ENCODE measurements around the gene PRSS16. TPM values are rescaled to one million over a fixed set of nuclear protein-coding genes. Genes with fewer than 3 reads are reported as not detected.
A peak's percentile ranks its signal among the peaks of the same experiment; 100 is the strongest.

PRSS16 gene
- total and polyA plus RNA-seq, 9 of the 15 experiments (the other 6 are each of a cell fraction or from before 2014, with no cell fraction given), result 4.5 to 21.3 (median 12.1) TPM

DNA sequence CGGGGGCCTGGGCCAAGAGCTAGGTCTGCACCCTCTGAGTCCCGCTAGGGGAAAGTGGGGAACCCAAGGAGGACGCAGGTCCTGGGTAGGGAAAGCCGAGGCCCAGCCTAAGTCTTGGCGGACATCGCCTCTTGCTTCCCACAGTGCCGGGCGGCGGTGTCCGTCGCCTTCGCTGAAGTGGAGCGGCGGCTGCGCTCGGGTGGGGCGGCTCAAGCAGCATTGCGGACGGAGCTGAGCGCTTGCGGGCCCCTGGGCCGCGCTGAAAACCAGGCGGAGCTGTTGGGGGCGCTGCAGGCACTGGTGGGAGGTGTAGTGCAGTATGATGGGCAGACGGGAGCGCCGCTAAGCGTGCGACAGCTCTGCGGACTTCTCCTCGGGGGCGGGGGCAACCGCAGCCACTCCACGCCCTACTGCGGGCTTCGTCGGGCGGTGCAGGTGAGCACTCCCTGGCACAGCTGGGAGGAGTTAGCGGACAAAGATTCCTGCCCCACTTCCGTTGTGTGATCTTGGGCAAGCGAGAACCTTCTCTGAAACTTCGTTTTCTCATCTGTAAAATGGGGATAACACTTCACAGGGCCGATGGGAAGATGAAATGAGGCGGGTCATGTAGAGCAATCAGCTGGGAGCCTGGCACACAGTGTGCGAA, 4.2 kb downstream of the PRSS16 start (continued):
- TF ChIP-seq, protein P1, sequence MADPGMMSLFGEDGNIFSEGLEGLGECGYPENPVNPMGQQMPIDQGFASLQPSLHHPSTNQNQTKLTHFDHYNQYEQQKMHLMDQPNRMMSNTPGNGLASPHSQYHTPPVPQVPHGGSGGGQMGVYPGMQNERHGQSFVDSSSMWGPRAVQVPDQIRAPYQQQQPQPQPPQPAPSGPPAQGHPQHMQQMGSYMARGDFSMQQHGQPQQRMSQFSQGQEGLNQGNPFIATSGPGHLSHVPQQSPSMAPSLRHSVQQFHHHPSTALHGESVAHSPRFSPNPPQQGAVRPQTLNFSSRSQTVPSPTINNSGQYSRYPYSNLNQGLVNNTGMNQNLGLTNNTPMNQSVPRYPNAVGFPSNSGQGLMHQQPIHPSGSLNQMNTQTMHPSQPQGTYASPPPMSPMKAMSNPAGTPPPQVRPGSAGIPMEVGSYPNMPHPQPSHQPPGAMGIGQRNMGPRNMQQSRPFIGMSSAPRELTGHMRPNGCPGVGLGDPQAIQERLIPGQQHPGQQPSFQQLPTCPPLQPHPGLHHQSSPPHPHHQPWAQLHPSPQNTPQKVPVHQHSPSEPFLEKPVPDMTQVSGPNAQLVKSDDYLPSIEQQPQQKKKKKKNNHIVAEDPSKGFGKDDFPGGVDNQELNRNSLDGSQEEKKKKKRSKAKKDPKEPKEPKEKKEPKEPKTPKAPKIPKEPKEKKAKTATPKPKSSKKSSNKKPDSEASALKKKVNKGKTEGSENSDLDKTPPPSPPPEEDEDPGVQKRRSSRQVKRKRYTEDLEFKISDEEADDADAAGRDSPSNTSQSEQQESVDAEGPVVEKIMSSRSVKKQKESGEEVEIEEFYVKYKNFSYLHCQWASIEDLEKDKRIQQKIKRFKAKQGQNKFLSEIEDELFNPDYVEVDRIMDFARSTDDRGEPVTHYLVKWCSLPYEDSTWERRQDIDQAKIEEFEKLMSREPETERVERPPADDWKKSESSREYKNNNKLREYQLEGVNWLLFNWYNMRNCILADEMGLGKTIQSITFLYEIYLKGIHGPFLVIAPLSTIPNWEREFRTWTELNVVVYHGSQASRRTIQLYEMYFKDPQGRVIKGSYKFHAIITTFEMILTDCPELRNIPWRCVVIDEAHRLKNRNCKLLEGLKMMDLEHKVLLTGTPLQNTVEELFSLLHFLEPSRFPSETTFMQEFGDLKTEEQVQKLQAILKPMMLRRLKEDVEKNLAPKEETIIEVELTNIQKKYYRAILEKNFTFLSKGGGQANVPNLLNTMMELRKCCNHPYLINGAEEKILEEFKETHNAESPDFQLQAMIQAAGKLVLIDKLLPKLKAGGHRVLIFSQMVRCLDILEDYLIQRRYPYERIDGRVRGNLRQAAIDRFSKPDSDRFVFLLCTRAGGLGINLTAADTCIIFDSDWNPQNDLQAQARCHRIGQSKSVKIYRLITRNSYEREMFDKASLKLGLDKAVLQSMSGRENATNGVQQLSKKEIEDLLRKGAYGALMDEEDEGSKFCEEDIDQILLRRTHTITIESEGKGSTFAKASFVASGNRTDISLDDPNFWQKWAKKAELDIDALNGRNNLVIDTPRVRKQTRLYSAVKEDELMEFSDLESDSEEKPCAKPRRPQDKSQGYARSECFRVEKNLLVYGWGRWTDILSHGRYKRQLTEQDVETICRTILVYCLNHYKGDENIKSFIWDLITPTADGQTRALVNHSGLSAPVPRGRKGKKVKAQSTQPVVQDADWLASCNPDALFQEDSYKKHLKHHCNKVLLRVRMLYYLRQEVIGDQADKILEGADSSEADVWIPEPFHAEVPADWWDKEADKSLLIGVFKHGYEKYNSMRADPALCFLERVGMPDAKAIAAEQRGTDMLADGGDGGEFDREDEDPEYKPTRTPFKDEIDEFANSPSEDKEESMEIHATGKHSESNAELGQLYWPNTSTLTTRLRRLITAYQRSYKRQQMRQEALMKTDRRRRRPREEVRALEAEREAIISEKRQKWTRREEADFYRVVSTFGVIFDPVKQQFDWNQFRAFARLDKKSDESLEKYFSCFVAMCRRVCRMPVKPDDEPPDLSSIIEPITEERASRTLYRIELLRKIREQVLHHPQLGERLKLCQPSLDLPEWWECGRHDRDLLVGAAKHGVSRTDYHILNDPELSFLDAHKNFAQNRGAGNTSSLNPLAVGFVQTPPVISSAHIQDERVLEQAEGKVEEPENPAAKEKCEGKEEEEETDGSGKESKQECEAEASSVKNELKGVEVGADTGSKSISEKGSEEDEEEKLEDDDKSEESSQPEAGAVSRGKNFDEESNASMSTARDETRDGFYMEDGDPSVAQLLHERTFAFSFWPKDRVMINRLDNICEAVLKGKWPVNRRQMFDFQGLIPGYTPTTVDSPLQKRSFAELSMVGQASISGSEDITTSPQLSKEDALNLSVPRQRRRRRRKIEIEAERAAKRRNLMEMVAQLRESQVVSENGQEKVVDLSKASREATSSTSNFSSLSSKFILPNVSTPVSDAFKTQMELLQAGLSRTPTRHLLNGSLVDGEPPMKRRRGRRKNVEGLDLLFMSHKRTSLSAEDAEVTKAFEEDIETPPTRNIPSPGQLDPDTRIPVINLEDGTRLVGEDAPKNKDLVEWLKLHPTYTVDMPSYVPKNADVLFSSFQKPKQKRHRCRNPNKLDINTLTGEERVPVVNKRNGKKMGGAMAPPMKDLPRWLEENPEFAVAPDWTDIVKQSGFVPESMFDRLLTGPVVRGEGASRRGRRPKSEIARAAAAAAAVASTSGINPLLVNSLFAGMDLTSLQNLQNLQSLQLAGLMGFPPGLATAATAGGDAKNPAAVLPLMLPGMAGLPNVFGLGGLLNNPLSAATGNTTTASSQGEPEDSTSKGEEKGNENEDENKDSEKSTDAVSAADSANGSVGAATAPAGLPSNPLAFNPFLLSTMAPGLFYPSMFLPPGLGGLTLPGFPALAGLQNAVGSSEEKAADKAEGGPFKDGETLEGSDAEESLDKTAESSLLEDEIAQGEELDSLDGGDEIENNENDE (IDR thresholded peaks at IDR 0.05; ENCODE audit: low read depth, low read length), result no peak
- no peak for TF ChIP-seq SNIP1 (IDR thresholded peaks at IDR 0.05; ENCODE audit: low read depth)
- TF ChIP-seq SMAD1 (IDR thresholded peaks at IDR 0.05; ENCODE audit: low read depth, low read length, partially characterized antibody), result no peak
- TF ChIP-seq ZFX (CRISPR knock-in tag; IDR thresholded peaks at IDR 0.05), result peak; percentile 94
- peak; percentile 91 for TF ChIP-seq RB1 (IDR thresholded peaks at IDR 0.05; ENCODE audit: low read depth)
- no peak for TF ChIP-seq MED1 (CRISPR knock-in tag; IDR thresholded peaks at IDR 0.05; ENCODE audit: borderline replicate concordance)
- TF ChIP-seq, protein P2, sequence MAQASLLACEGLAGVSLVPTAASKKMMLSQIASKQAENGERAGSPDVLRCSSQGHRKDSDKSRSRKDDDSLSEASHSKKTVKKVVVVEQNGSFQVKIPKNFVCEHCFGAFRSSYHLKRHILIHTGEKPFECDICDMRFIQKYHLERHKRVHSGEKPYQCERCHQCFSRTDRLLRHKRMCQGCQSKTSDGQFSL (CRISPR knock-in tag; IDR thresholded peaks at IDR 0.05), result peak; percentile 83
- TF ChIP-seq, protein P2 (tag; IDR thresholded peaks at IDR 0.05), result no peak; a peak in 1 of 4 replicates
- TF ChIP-seq ELF1 (tag; IDR thresholded peaks at IDR 0.05), result no peak
- no peak for TF ChIP-seq CEBPG (CRISPR knock-in tag; IDR thresholded peaks at IDR 0.05)
- no peak for TF ChIP-seq CEBPG (tag; conservative IDR thresholded peaks at IDR 0.05 in 1 of 2, IDR thresholded peaks at IDR 0.05 in 1 of 2)
- TF ChIP-seq HDAC6 (IDR thresholded peaks at IDR 0.05; ENCODE audit: low read depth, low read length), result no peak
- TF ChIP-seq ZBTB5 (IDR thresholded peaks at IDR 0.05), result no peak
- peak; percentile 3; the same call in 1 of the 2 replicates for TF ChIP-seq EP300 (IDR thresholded peaks at IDR 0.05; ENCODE audit: low read length)

Data from K562 (cell line).